PC-3 (cell line): ENCODE results near the gene SACS. TPM values are rescaled to one million over a fixed set of nuclear protein-coding genes. Genes with fewer than 3 reads are reported as not detected.

ENCODE experiments used
- ATAC-seq: fragments of 200-7000 bp; cut with Tn5 transposase; 2 replicates; pipeline ENCODE4 v1.9.1; 2020; ENCODE audit warnings: mild to moderate bottlenecking, moderate library complexity
- BruUV-seq: library from RNA; stranded (reverse); fragments of 400-500 nt; replicated peaks from 2 replicates; lab custom pipeline; 2021; lab: Mats Ljungman, UMichigan
- CTCF ChIA-PET: fragments of 300-600 bp; sonication (Branson Sonifier 250); formaldehyde crosslinking; loops from one replicate; lab custom pipeline; 2022; ENCODE audit warnings: antibody characterized with exemption; lab: Charles Lee
- POLR2A ChIA-PET: fragments of 300-600 bp; sonication (Branson Sonifier 250); formaldehyde crosslinking; loops from one replicate; lab custom pipeline; 2022; ENCODE audit warnings: antibody characterized with exemption; ENCODE audit not compliant: unreplicated experiment; lab: Charles Lee
- DNase-seq: peaks from one replicate; pipeline ENCODE4 v3.0.0-alpha.2; 2015
- H2AFZ ChIP-seq: fragments of 300-600 bp; sonication (generic); 2 replicates; pipeline ENCODE4 v1.6.0; 2016; ENCODE audit warnings: antibody characterized with exemption, low read length
- H3F3A ChIP-seq: fragments of 300-600 bp; sonication (generic); one replicate; pipeline ENCODE4 v1.6.0; 2017; ENCODE audit warnings: antibody characterized with exemption, low read length, control low read depth, mild to moderate bottlenecking; ENCODE audit not compliant: unreplicated experiment
- H3K27ac ChIP-seq: fragments of 300-600 bp; sonication (generic); 2 replicates; pipeline ENCODE4 v1.5.1; 2016; ENCODE audit warnings: mild to moderate bottlenecking, low read length
- H3K27me3 ChIP-seq: fragments of 300-600 bp; sonication (generic); 2 replicates; pipeline ENCODE4 v1.6.1; 2016; ENCODE audit warnings: low read length, mixed read lengths
- H3K36me3 ChIP-seq: fragments of 300-600 bp; sonication (generic); 2 replicates; pipeline ENCODE4 v1.6.1; 2016; ENCODE audit warnings: low read depth, mixed run types, low read length, mixed read lengths
- H3K4me1 ChIP-seq: fragments of 300-600 bp; sonication (generic); 2 replicates; pipeline ENCODE4 v1.5.1; 2016; ENCODE audit warnings: low read length; ENCODE audit not compliant: insufficient read depth
- H3K4me2 ChIP-seq: fragments of 300-600 bp; sonication (generic); 2 replicates; pipeline ENCODE4 v1.6.0; 2016; ENCODE audit warnings: low read length
- H3K4me3 ChIP-seq: fragments of 300-600 bp; sonication (generic); 2 replicates; pipeline ENCODE4 v1.5.1; 2016; ENCODE audit warnings: mild to moderate bottlenecking, low read length, mixed read lengths
- H3K79me2 ChIP-seq: fragments of 300-600 bp; sonication (generic); 2 replicates; pipeline ENCODE4 v1.6.1; 2017; ENCODE audit warnings: low read length, mixed read lengths
- H3K9ac ChIP-seq: fragments of 300-600 bp; sonication (generic); 2 replicates; pipeline ENCODE4 v1.6.0; 2016; ENCODE audit warnings: mild to moderate bottlenecking, low read length
- H3K9me2 ChIP-seq: fragments of 300-600 bp; sonication (generic); replicated peaks from 2 replicates; pipeline ENCODE4 v1.6.1; 2016; ENCODE audit warnings: mixed run types, low read length, mixed read lengths
- H3K9me3 ChIP-seq: fragments of 300-600 bp; sonication (generic); 2 replicates; pipeline ENCODE4 v1.6.1; 2016; ENCODE audit warnings: low read length, mixed read lengths
- H4K20me1 ChIP-seq: fragments of 300-600 bp; sonication (generic); 2 replicates; pipeline ENCODE4 v1.6.1; 2016; ENCODE audit warnings: low read length, mixed read lengths
- EZH2 ChIP-seq: fragments of 300-600 bp; sonication (generic); IDR thresholded peaks from one replicate; pipeline ENCODE4 v1.6.1; 2017; ENCODE audit warnings: antibody characterized with exemption, mild to moderate bottlenecking, low read length; ENCODE audit not compliant: unreplicated experiment
- EZH2phosphoT487 ChIP-seq: fragments of 300-600 bp; sonication (generic); IDR thresholded peaks from 2 replicates; pipeline ENCODE4 v1.6.1; 2018; ENCODE audit warnings: mild to moderate bottlenecking, antibody characterized with exemption, low read length, borderline replicate concordance
- intact Hi-C: fragments of 100-400 bp; cut with micrococcal nuclease; formaldehyde crosslinking; loops from 2 replicates; pipeline ENCODE4 v1.9.0; 2023
- total RNA-seq: library from RNA; depleted of rRNA; stranded (reverse); fragments of >200 nt; gene quantifications from 2 replicates; pipeline ENCODE4 v1.2.3, GENCODE V29; 2014
- TF ChIP-seq, protein P1 (sequence below): fragments of 300-600 bp; sonication (generic); conservative IDR thresholded peaks from 2 replicates; pipeline ENCODE4 v1.5.1; 2017; ENCODE audit warnings: antibody characterized with exemption, low read depth, mild to moderate bottlenecking, low read length

SACS gene
- total RNA-seq, 1 experiment from 2014 or later: 31.6 TPM

DNA sequence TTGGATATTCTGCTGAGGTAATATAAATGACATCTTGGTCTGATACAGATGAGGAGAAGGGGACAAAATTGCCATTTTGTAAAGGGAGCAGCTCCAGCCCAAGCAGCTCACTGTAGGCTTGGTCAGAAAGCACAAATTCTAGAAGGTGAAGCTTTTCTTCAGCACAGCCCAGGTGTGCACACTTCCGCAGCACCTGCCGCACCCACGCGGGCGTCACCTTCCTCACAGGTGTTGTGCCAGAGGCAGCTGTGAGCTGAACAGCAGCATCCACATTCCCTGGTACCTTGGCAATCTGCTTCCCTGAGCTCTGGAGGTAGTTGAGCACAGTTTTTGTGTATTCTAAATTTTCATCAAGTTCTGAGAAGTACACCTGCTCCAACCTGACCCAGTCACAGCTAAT is 79.0 kb downstream of the SACS start:
- no TSS peak for BruUV-seq
- Histone ChIP-seq H3K9ac (no peak overlapping the region), H2AFZ (no peak overlapping the region), H3K4me1 (no peaks in the 10 kb centered on the region), H3K27ac (no peak overlapping the region), H3K79me2 (no peaks in the 10 kb centered on the region), H3F3A (no peaks in the 10 kb centered on the region), H3K36me3 (peaks cover 39% of the 10 kb centered on the region; the same call in 1 of the 2 replicates), H3K27me3 (no peaks in the 10 kb centered on the region), H3K9me2 (no peaks in the 10 kb centered on the region), H3K4me2 (no peak overlapping the region), H3K9me3 (no peaks in the 10 kb centered on the region), H4K20me1 (no peaks in the 10 kb centered on the region), H3K4me3 (no peak overlapping the region)
- ATAC-seq (no peak), DNase-seq (no peak)
- intact Hi-C loops: no loop called here
- POLR2A ChIA-PET: no interaction called here
- TF ChIP-seq EZH2phosphoT487: no peak
- CTCF ChIA-PET: no interaction called here

DNA sequence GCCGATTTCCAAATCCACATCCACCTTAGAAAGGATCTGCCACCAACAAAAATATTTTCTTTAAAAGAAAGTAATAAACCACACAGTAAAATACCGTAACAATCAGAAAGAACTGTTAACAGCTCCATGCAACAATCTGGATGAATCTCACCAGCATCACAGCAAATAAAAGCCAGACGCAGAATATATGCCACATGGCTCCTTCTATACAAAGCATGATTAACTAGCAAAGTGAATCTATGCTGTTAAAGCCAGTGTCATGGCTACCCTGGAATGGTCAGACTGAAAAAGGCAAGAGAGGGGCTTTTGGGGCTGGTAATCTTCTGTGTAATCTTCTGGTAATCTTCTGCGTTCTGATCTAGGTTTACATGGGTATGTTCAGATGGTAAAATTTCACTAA is 81.3 kb downstream of the SACS start:
- Histone ChIP-seq H4K20me1 (no peaks in the 10 kb centered on the region), H3K9ac (no peak overlapping the region), H3K9me2 (no peaks in the 10 kb centered on the region), H3K36me3 (peaks cover 45% of the 10 kb centered on the region; the same call in 1 of the 2 replicates), H3K4me2 (no peak overlapping the region), H3K4me3 (no peak overlapping the region), H3K27ac (no peak overlapping the region), H3K79me2 (0 out of 2 replicates have a peak, but pooled peaks cover 4% of the 10 kb centered on the region), H3K27me3 (no peaks in the 10 kb centered on the region), H3K9me3 (no peaks in the 10 kb centered on the region), H3K4me1 (no peaks in the 10 kb centered on the region), H2AFZ (no peak overlapping the region), H3F3A (no peaks in the 10 kb centered on the region)
- CTCF ChIA-PET: no interaction called here
- no peak for ATAC-seq
- DNase-seq: no peak
- POLR2A ChIA-PET: no interaction called here
- BruUV-seq: no TSS peak
- intact Hi-C loops: no loop called here
- TF ChIP-seq EZH2: no peak
- TF ChIP-seq EZH2phosphoT487: no peak
- TF ChIP-seq, protein P1, sequence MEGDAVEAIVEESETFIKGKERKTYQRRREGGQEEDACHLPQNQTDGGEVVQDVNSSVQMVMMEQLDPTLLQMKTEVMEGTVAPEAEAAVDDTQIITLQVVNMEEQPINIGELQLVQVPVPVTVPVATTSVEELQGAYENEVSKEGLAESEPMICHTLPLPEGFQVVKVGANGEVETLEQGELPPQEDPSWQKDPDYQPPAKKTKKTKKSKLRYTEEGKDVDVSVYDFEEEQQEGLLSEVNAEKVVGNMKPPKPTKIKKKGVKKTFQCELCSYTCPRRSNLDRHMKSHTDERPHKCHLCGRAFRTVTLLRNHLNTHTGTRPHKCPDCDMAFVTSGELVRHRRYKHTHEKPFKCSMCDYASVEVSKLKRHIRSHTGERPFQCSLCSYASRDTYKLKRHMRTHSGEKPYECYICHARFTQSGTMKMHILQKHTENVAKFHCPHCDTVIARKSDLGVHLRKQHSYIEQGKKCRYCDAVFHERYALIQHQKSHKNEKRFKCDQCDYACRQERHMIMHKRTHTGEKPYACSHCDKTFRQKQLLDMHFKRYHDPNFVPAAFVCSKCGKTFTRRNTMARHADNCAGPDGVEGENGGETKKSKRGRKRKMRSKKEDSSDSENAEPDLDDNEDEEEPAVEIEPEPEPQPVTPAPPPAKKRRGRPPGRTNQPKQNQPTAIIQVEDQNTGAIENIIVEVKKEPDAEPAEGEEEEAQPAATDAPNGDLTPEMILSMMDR: no peak

DNA sequence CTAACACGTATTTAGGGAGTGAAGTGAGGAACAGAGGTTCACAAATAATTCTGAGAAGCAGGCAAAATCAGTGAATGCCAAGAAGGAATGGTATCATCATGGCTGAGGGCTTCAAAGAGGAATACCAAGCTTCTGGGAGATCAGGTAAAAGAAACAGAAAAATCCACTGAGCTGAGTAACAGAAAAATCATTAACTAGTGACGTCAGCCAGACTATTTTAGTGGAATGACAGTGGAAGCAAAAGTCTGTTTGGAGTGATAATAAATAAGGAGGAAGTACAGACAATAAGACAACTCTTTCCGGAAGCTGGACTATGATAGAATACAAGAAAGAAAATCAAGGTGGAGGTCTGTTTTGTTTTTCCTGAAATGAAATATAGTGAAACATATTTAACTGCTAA is 83.5 kb downstream of the SACS start:
- DNase-seq: no peak
- ATAC-seq: no peak
- Histone ChIP-seq H3F3A (no peaks in the 10 kb centered on the region), H3K27me3 (no peaks in the 10 kb centered on the region), H3K4me2 (no peak overlapping the region), H3K4me1 (no peaks in the 10 kb centered on the region), H3K9me2 (no peaks in the 10 kb centered on the region), H3K9ac (no peak overlapping the region), H3K79me2 (0 out of 2 replicates have a peak, but pooled peaks cover 4% of the 10 kb centered on the region), H3K27ac (no peak overlapping the region), H2AFZ (no peak overlapping the region), H4K20me1 (no peaks in the 10 kb centered on the region), H3K36me3 (peaks cover 36% of the 10 kb centered on the region; the same call in 1 of the 2 replicates), H3K4me3 (no peak overlapping the region), H3K9me3 (no peaks in the 10 kb centered on the region)
- intact Hi-C loops: no loop called here
- BruUV-seq: no TSS peak
- CTCF ChIA-PET: no interaction called here
- POLR2A ChIA-PET: no interaction called here
- no peak for TF ChIP-seq EZH2
- TF ChIP-seq EZH2phosphoT487: no peak
- TF ChIP-seq, protein P1: no peak
